T-helper 1 cell treated with Interleukin-12 subunit alpha and Interleukin-12 subunit beta and Interleukin-4 antibody, amounts not matched to agents 30 ng/mL and 1 ng/mL, for 36 hours (primary cell): ENCODE measurements around the gene C4BPB. TPM values are rescaled to one million over a fixed set of nuclear protein-coding genes. Genes with fewer than 3 reads are reported as not detected.

Source experiments
- intact Hi-C: fragments of 100-400 bp; cut with micrococcal nuclease; formaldehyde crosslinking; loops from one replicate; pipeline ENCODE4 v1.15.1; 2024
- total RNA-seq: library from RNA; stranded (reverse); gene quantifications from 2 replicates; pipeline ENCODE4 v1.2.3, GENCODE V29; 2022

Gene C4BPB
- total RNA-seq, 1 donor from 2014 or later = 15.6 TPM

- intact Hi-C loops = no loop called here
These were observed 7.6 kb upstream of the C4BPB start for GRCh38 chr1:207081088-207081487.

GRCh38 chr1:207081806-207082205 is 6.9 kb upstream of the C4BPB start:
- intact Hi-C loops = no loop called here

DNA sequence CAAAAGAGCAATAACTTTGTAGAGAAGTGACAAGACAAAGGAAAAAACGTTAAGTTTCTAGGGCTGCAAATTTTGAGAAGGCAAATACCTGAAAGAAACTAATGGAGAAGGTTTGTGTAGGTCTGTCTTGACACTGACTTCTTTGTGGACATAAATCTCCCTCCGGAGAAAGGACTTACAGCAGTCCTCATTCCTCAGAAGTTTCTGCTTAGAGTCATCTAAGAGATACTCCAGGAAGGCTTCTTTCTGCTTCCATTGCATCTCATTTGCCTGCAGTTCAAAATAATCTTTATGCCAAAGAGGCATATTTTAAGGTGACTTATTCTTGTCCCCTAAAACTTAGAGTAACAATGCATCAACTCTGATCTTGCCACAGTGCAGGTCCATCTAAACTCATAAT is 4.4 kb upstream of the C4BPB start:
- intact Hi-C loops = loop anchor here (1.0 to 2.0 kb wide), 4 partner anchors 237 to 415 kb away; partner anchors contain the start of gene CD55

- intact Hi-C loops = loop anchor here (1.0 to 2.0 kb wide), 4 partner anchors 237 to 415 kb away; partner anchors contain the start of gene CD55
These were observed 3.9 kb upstream of the C4BPB start for GRCh38 chr1:207084701-207085180.

DNA sequence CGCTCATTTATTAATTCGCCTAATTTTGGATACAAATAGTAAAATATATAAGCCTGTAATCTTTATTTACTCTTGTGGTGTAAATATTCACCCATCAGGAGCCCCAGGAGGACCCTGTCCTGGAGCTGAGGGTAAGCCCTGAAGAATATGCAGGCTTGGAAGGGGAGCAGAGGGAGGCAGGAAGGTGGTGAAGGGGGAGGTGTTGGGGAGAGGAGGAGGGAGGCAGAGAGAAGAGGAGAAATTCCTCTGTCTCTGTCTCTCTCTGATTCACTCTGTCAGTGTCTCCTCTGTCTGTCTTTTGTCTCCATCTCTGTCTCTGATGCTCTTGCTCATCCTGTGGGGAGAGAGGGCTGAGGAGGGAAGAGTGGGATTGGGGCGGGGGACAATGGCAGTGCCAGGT is 2.8 kb upstream of the C4BPB start:
- intact Hi-C loops = loop anchor here (2.0 kb wide), 1 partner anchor 251 kb away; no protein-coding TSS in a partner anchor

- intact Hi-C loops = no loop called here
These were observed 499 bp upstream of the C4BPB start for GRCh38 chr1:207088161-207088560.

GRCh38 chr1:207089627-207090355 is 1.1 kb downstream of the C4BPB start:
- intact Hi-C loops = loop anchor here (1.0 kb wide), 2 partner anchors 9 to 39 kb away; no protein-coding TSS in a partner anchor

- intact Hi-C loops = no loop called here
These were observed 2.7 kb downstream of the C4BPB start for GRCh38 chr1:207091200-207091908.

GRCh38 chr1:207093944-207094343 is 5.3 kb downstream of the C4BPB start:
- intact Hi-C loops = no loop called here

DNA sequence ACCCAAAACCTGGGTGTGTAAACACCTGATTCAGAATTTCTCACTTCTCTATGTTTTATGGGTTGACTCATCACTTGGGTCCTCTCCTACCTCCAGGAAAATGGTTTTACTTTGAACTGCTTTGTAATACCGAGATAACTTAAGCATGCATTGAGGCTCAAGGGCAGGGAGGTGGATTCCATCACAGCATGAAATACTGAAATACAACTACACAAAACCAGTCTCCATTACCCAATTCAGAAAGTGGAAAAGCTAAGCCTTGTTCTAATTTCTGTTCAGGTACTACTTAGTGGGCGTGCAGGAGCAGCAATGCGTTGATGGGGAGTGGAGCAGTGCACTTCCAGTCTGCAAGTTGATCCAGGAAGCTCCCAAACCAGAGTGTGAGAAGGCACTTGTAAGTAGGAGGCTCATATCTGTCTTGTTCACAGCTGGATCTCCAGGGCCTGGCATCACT is 9.2 kb downstream of the C4BPB start:
- intact Hi-C loops = loop anchor here (1.0 kb wide), 2 partner anchors 9 to 223 kb away; partner anchors contain the start of gene CD55

GRCh38 chr1:207101720-207102119 is 13.1 kb downstream of the C4BPB start:
- intact Hi-C loops = no loop called here

DNA sequence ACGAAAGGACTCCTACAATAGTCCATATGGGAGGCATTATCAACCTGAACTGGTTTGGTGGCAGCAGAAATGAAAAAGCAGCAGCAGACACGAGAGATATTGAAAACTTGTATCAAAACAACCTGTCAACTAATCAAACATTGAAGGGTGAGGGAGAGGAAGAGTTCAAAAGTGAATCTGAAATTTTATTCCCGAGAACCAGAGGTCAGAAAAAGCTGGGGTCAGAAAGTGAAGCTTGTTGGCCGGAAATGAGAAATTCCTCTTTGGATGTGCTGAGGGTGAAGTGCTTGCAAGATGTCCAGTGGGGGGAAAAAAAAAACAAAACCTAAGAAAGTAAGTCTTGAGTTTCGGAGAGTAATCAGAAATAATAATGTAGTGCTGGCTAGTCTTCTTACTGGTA is 13.5 kb downstream of the C4BPB start:
- intact Hi-C loops = no loop called here

- intact Hi-C loops = no loop called here
These were observed 14.0 kb downstream of the C4BPB start for GRCh38 chr1:207102659-207103058.

DNA sequence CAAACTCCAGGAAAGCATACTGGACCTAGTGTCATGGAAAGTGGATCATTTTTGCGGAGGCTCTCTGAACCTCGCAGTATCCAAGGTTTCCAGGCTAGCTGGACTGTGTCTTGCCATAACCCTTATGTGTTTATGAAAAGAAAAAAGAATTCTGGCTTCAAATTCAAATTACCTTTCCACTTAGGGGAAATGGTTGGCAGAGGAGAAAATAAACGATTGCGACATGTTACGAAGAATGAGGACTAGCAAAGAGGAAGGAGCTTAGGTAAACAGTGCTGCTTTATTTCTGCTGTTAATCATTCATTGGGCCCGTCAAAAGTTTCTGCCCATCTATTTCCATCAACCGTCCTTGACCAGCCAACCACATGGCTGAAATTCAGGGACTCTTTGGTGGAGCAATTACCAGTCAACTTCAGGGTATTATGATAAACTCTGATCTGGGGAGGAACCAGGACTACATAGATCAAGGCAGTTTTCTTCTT is 15.3 kb downstream of the C4BPB start, which contains the start of gene C4BPA:
Gene C4BPA (plus strand): TSS at position 342 of the 482 bp plus-strand sequence. CDS start 8,793 bp downstream, outside the sequence.
- intact Hi-C loops = no loop called here

- intact Hi-C loops = no loop called here
These were observed 20.3 kb downstream of the C4BPB start for GRCh38 chr1:207109004-207109403.

DNA sequence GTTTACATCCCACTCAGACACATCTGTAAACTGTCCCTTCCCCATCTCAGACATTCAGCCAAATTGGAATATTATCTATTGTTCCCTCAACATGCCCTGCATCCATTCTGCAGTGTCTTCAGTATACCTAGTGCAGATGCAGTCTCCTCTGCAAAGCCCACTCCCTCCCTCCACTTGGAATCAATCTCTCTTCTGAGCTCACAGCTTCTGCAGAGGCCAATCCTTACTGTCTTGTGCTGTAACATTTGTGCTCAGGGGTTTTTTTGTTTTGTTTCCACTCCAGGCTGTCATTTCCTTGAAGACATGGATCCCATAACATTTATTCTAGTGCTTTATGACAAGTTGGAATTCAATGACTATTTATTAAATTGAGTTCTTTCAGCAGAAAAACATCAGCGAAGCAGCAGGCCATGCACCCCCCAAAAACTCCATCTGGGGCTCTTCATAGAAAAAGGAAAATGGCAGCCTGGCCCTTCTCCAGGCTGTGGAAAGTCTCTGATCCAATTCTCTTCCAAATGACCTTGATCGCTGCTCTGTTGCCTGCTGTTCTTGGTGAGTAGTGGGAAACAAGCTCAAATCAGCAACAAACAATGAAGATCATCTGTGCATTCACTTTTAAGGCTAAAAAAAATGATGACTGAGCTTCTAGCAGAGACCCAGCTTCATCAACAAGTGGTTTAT is 24.1 kb downstream of the C4BPB start:
- intact Hi-C loops = no loop called here

DNA sequence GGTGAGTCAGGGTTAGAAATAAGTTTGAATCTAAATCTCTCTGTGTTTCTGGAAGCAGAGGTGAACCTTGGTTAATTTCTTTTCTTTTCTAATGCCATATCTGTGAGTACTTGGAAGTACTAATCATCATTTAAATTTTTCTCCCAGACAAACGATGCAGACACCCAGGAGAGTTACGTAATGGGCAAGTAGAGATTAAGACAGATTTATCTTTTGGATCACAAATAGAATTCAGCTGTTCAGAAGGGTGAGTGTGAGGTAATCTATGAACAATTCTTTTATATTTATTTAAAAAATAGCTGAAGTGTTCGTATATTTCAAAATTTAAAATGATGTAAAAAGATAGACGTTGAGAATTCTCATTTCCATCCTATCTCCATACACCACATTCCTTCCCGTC is 26.6 kb downstream of the C4BPB start:
- intact Hi-C loops = no loop called here

DNA sequence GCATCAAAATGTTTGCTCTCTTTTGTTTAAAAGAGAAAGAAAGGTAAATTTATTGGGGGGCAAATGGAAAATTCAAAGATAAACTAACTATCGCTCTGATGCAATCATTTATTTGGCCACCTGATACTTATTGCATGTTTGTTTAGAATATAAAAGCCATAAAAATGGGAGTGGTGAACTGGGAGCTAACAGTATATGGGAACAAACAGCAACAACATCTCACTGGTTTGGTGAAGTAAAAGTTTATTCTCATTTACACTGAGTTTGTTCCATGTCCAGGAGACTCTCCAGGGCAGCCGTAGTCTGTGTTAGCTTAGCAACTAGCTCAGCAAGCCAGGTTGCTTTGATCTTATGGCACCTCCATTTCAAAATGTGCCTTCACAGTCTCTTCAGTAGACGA is 35.7 kb downstream of the C4BPB start:
- intact Hi-C loops = no loop called here

GRCh38 chr1:207128336-207128921 is 39.8 kb downstream of the C4BPB start:
- intact Hi-C loops = no loop called here

GRCh38 chr1:207129053-207129452 is 40.4 kb downstream of the C4BPB start:
- intact Hi-C loops = no loop called here
